ENCODE data around the gene SLC46A2. TPM values are rescaled to one million over a fixed set of nuclear protein-coding genes. Genes with fewer than 3 reads are reported as not detected.

SLC46A2 gene
- total and polyA plus RNA-seq, 2 of the 8 experiments (the other 6 are each of a cell fraction or from before 2014, with no cell fraction given): 0.03 TPM; not detected in 1

GRCh38 chr9:112858005-112858404 lies 32.7 kb downstream of the SLC46A2 start (continued):
- TF ChIP-seq BRCA1 (IDR thresholded peaks at IDR 0.05; ENCODE audit: low read depth, low read length) (no peak), TAF7 (optimal IDR thresholded peaks at IDR 0.05; ENCODE audit: borderline replicate concordance, low read depth, low read length) (no peak), SIRT6 (IDR thresholded peaks at IDR 0.05; ENCODE audit: low read length) (no peak), FOSL1 (IDR thresholded peaks at IDR 0.05; ENCODE audit: insufficient read depth, low read depth, low read length) (no peak), SIX5 (IDR thresholded peaks at IDR 0.05; ENCODE audit: low read depth, low read length) (no peak), CHD2 (IDR thresholded peaks at IDR 0.05; ENCODE audit: low read length) (no peak)
